ENCODE results near the gene ATRAID. TPM values are rescaled to one million over a fixed set of nuclear protein-coding genes. Genes with fewer than 3 reads are reported as not detected.

Gene ATRAID
- total RNA-seq, 1 donor from 2014 or later, result 58.8 TPM

- no peak overlapping the region for H3K27ac Mint-ChIP-seq (ENCODE audit: unreplicated experiment)
- no peak overlapping the region for H3K4me3 Mint-ChIP-seq (ENCODE audit: unreplicated experiment)
- H3K27me3 Mint-ChIP-seq (ENCODE audit: unreplicated experiment), result peaks cover 3% of the 10 kb centered on the region
- H3K36me3 Mint-ChIP-seq (ENCODE audit: unreplicated experiment), result no peaks in the 10 kb centered on the region
- no peak for TF ChIP-seq CTCF (IDR thresholded peaks at IDR 0.05; ENCODE audit: partially characterized antibody, unreplicated experiment)
- H3K9me3 Mint-ChIP-seq (ENCODE audit: unreplicated experiment), result peaks cover 4% of the 10 kb centered on the region
- DNase-seq, result no peak
- H3K4me1 Mint-ChIP-seq (ENCODE audit: low read depth, unreplicated experiment), result peaks cover 3% of the 10 kb centered on the region
These were observed 7.3 kb upstream of the ATRAID start for GRCh38 chr2:27204566-27204965.

- no peaks in the 10 kb centered on the region for H3K4me1 Mint-ChIP-seq (ENCODE audit: low read depth, unreplicated experiment)
- no peaks in the 10 kb centered on the region for H3K36me3 Mint-ChIP-seq (ENCODE audit: unreplicated experiment)
- H3K27ac Mint-ChIP-seq (ENCODE audit: unreplicated experiment), result no peak overlapping the region
- TF ChIP-seq CTCF (IDR thresholded peaks at IDR 0.05; ENCODE audit: partially characterized antibody, unreplicated experiment), result no peak
- H3K27me3 Mint-ChIP-seq (ENCODE audit: unreplicated experiment), result no peaks in the 10 kb centered on the region
- DNase-seq, result no peak
- peaks cover 4% of the 10 kb centered on the region for H3K9me3 Mint-ChIP-seq (ENCODE audit: unreplicated experiment)
- no peak overlapping the region for H3K4me3 Mint-ChIP-seq (ENCODE audit: unreplicated experiment)
These were observed 6.6 kb upstream of the ATRAID start for GRCh38 chr2:27205206-27205605.

GRCh38 chr2:27206346-27206745, 5.5 kb upstream of the ATRAID start:
- H3K27me3 Mint-ChIP-seq (ENCODE audit: unreplicated experiment), result no peaks in the 10 kb centered on the region
- no peak for TF ChIP-seq CTCF (IDR thresholded peaks at IDR 0.05; ENCODE audit: partially characterized antibody, unreplicated experiment)

GRCh38 chr2:27208486-27209050, 3.3 kb upstream of the ATRAID start:
- no peak for TF ChIP-seq CTCF (IDR thresholded peaks at IDR 0.05; ENCODE audit: partially characterized antibody, unreplicated experiment)
- no peaks in the 10 kb centered on the region for H3K36me3 Mint-ChIP-seq (ENCODE audit: unreplicated experiment)
- no peak overlapping the region for H3K27ac Mint-ChIP-seq (ENCODE audit: unreplicated experiment)
- H3K4me1 Mint-ChIP-seq (ENCODE audit: low read depth, unreplicated experiment), result no peaks in the 10 kb centered on the region
- H3K9me3 Mint-ChIP-seq (ENCODE audit: unreplicated experiment), result peaks cover 5% of the 10 kb centered on the region
- H3K4me3 Mint-ChIP-seq (ENCODE audit: unreplicated experiment), result no peak overlapping the region
- DNase-seq, result no peak
- H3K27me3 Mint-ChIP-seq (ENCODE audit: unreplicated experiment), result peaks cover 2% of the 10 kb centered on the region

More at GRCh38 chr2:27206346-27206745, 5.5 kb upstream of the ATRAID start:
- Mint-ChIP-seq H3K4me1 (ENCODE audit: low read depth, unreplicated experiment) (no peaks in the 10 kb centered on the region), H3K9me3 (ENCODE audit: unreplicated experiment) (peaks cover 4% of the 10 kb centered on the region), H3K36me3 (ENCODE audit: unreplicated experiment) (no peaks in the 10 kb centered on the region), H3K4me3 (ENCODE audit: unreplicated experiment) (no peak overlapping the region), H3K27ac (ENCODE audit: unreplicated experiment) (no peak overlapping the region)
- no peak for DNase-seq

GRCh38 chr2:27209621-27210401, 2.0 kb upstream of the ATRAID start:
- no peaks in the 10 kb centered on the region for H3K36me3 Mint-ChIP-seq (ENCODE audit: unreplicated experiment)

More at GRCh38 chr2:27209621-27210401, 2.0 kb upstream of the ATRAID start:
- H3K4me3 Mint-ChIP-seq (ENCODE audit: unreplicated experiment), result peak overlapping the region; percentile 66
- H3K27me3 Mint-ChIP-seq (ENCODE audit: unreplicated experiment), result peaks cover 2% of the 10 kb centered on the region
- H3K27ac Mint-ChIP-seq (ENCODE audit: unreplicated experiment), result no peak overlapping the region
- peaks cover 4% of the 10 kb centered on the region for H3K9me3 Mint-ChIP-seq (ENCODE audit: unreplicated experiment)
- no peaks in the 10 kb centered on the region for H3K4me1 Mint-ChIP-seq (ENCODE audit: low read depth, unreplicated experiment)
- DNase-seq, result no peak
- no peak for TF ChIP-seq CTCF (IDR thresholded peaks at IDR 0.05; ENCODE audit: partially characterized antibody, unreplicated experiment)
